HG03039 (cell line): ENCODE results near the gene CLCN2.
"Not testable (repeated sequence)": the region's sequence is repeated elsewhere in the genome, so short reads cannot be mapped to it uniquely, and the experiment has no call there.

Source experiments
- ATAC-seq: cut with Tn5 transposase; IDR thresholded peaks from one replicate; pipeline ENCODE4 v1.9.1; 2021; ENCODE audit warnings: mild to moderate bottlenecking, moderate library complexity; ENCODE audit not compliant: unreplicated experiment

CLCN2 gene

GRCh38 chr3:184347321-184348056 lies 13.9 kb downstream of the CLCN2 start:
- no peak for ATAC-seq

GRCh38 chr3:184346480-184347190 lies 14.8 kb downstream of the CLCN2 start:
- ATAC-seq: no peak

GRCh38 chr3:184345317-184346144 lies 15.9 kb downstream of the CLCN2 start:
- ATAC-seq: no peak

GRCh38 chr3:184344579-184345316 lies 16.7 kb downstream of the CLCN2 start:
- ATAC-seq: no peak

- no peak for ATAC-seq
Observed at GRCh38 chr3:184343200-184343876, 18.1 kb downstream of the CLCN2 start.

GRCh38 chr3:184341925-184342324 lies 19.5 kb downstream of the CLCN2 start:
- ATAC-seq: no peak

GRCh38 chr3:184339451-184340135 lies 21.8 kb downstream of the CLCN2 start:
- ATAC-seq: not testable (repeated sequence)

GRCh38 chr3:184339001-184339400 lies 22.4 kb downstream of the CLCN2 start:
- no peak for ATAC-seq

- no peak for ATAC-seq
Observed at GRCh38 chr3:184338511-184338945, 22.9 kb downstream of the CLCN2 start.

- ATAC-seq: no peak
Observed at GRCh38 chr3:184337981-184338380, 23.4 kb downstream of the CLCN2 start.

- ATAC-seq: no peak
Observed at GRCh38 chr3:184337399-184337714, 24.0 kb downstream of the CLCN2 start, which contains the start of gene FAM131A. FAM131A (plus strand) TSS chr3:184337600; CDS start chr3:184337631, 31 bp downstream.

- no peak for ATAC-seq
Observed at GRCh38 chr3:184336547-184337398, 24.6 kb downstream of the CLCN2 start.

- peak; percentile 64 for ATAC-seq
Observed at GRCh38 chr3:184335661-184336546, 25.5 kb downstream of the CLCN2 start.

- no peak for ATAC-seq
Observed at GRCh38 chr3:184335291-184335660, 26.1 kb downstream of the CLCN2 start.

GRCh38 chr3:184334470-184335158 lies 26.8 kb downstream of the CLCN2 start:
- ATAC-seq: no peak

- no peak for ATAC-seq
Observed at GRCh38 chr3:184333700-184334099, 27.7 kb downstream of the CLCN2 start.

GRCh38 chr3:184333190-184333589 lies 28.2 kb downstream of the CLCN2 start:
- no peak for ATAC-seq
